Epithelial cell of proximal tubule (primary cell): ENCODE data around the gene CHPT1. TPM values are rescaled to one million over a fixed set of nuclear protein-coding genes. Genes with fewer than 3 reads are reported as not detected.

Source experiments
- DNase-seq: peaks from one replicate; pipeline ENCODE4 v3.0.0-alpha.2; 2011; ENCODE audit warnings: low read depth
- H3K4me3 ChIP-seq: 2 replicates; pipeline ENCODE4 v1.5.1; 2011; ENCODE audit warnings: low read depth, mild to moderate bottlenecking, low read length
- total RNA-seq: library from RNA; depleted of rRNA; stranded (reverse); fragments of >200 nt; gene quantifications from 2 replicates; pipeline ENCODE4 v1.2.3, GENCODE V29; 2015
- TF ChIP-seq, protein P1 (sequence below): conservative IDR thresholded peaks from 2 replicates; pipeline ENCODE4 v1.5.1; 2012; ENCODE audit warnings: low read depth, mild to moderate bottlenecking, low read length

The CHPT1 gene
- total RNA-seq, 1 donor from 2014 or later = 17.6 TPM

DNA sequence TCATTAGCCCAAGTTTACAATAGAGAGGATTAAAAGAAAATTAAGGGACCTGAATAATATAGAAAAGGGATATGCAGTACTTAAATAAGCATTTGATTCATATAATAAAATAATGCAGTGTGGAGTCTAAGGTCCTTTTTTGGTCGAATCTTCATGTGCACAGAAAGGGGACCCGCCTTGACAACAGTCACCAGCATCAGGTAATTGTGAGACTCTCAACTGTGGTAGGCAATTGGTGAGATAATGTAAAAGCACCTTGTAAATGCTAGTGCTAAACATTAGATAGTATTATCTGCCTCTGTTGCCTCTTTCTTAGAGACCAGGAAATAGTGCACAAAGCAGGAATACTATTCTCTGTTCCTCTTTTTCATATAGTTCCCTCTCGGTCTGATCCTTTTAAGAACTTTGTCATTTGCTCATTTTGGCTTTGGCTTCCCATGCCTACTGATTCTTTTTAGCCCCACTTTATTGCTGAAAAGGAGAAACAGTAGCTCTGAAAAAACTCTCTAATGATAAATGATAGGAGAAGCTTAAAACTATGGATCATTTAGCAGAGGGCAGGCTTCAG is 17.5 kb downstream of the CHPT1 start:
- DNase-seq = no peak
- TF ChIP-seq, protein P1, sequence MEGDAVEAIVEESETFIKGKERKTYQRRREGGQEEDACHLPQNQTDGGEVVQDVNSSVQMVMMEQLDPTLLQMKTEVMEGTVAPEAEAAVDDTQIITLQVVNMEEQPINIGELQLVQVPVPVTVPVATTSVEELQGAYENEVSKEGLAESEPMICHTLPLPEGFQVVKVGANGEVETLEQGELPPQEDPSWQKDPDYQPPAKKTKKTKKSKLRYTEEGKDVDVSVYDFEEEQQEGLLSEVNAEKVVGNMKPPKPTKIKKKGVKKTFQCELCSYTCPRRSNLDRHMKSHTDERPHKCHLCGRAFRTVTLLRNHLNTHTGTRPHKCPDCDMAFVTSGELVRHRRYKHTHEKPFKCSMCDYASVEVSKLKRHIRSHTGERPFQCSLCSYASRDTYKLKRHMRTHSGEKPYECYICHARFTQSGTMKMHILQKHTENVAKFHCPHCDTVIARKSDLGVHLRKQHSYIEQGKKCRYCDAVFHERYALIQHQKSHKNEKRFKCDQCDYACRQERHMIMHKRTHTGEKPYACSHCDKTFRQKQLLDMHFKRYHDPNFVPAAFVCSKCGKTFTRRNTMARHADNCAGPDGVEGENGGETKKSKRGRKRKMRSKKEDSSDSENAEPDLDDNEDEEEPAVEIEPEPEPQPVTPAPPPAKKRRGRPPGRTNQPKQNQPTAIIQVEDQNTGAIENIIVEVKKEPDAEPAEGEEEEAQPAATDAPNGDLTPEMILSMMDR = no peak
- H3K4me3 ChIP-seq = no peak overlapping the region

DNA sequence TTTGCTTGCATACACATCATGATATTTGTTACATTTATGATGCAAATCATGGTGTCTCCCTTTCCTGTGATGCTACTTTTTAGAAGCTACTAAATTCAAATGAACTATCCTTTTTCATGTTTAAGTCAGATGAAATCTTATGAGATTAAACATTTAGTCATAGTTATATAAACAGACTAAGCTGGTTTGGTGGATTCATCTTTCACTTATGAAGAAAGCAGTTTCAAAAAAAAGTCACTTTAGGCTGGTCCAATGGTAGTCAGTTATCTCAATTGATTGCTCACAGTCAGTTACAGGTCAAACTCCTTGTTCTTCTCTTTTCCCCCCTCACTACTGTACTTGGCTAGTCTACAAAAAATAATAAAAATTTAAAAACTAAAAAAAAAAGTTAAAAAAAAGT is 22.1 kb downstream of the CHPT1 start:
- no peak overlapping the region for H3K4me3 ChIP-seq
- no peak for DNase-seq
- TF ChIP-seq, protein P1 = no peak

DNA sequence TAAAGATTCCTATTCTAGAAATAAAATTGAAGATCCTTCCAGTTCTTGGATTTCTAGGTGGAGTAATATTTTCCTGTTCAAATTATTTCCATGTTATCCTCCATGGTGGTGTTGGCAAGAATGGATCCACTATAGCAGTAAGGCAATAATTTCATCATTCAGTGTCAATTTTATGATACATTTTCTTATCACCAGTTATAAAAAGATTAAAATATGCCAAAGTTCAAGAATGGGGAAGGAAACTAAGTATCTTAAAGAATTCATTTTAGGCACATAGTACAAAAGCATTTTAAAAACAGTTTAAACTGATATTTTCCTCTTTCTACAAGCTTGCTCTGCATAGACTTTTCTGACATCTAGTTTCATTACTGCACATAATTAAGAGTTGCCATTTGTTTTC is 22.7 kb downstream of the CHPT1 start:
- H3K4me3 ChIP-seq = no peak overlapping the region
- TF ChIP-seq, protein P1 = no peak
- DNase-seq = no peak

DNA sequence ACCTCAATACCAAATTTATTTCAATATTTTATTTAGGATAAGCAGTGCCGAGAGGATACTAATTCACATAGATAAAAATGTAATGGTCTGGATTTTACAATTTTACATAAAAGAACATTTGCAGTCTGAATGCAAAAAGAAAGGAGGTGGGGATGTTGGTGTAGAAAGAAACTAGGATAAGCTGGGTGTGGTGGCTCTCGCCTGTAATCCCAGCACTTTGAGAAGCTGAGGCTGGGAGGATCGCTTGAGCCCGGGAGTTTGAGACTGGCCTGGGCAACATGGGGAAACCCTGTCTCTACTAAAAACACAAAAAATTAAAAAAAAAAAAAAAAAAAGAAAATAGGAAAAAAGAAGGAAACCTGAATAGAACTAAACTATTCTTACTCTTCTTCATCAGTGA is 25.0 kb downstream of the CHPT1 start:
- DNase-seq = no peak
- TF ChIP-seq, protein P1 = no peak
- no peak overlapping the region for H3K4me3 ChIP-seq

DNA sequence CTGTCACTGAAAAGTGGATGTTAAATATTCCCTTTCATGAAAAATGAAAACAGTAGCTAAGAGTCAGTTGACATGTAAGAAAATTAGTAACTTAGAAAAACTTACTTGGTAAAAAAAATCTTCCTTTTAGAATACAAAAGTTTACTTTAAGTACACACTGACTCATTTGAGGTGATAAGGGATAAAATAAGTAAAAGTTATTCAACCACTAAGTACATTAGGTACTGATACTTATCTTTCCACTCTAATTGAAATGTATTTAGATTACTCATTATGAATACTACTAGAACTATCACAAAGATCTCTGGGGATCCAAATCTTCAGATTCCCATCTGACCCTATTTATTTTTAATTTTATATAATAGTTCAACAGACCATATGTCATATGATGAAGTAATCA is 29.7 kb downstream of the CHPT1 start:
- DNase-seq = no peak
- TF ChIP-seq, protein P1 = no peak
- no peak overlapping the region for H3K4me3 ChIP-seq

DNA sequence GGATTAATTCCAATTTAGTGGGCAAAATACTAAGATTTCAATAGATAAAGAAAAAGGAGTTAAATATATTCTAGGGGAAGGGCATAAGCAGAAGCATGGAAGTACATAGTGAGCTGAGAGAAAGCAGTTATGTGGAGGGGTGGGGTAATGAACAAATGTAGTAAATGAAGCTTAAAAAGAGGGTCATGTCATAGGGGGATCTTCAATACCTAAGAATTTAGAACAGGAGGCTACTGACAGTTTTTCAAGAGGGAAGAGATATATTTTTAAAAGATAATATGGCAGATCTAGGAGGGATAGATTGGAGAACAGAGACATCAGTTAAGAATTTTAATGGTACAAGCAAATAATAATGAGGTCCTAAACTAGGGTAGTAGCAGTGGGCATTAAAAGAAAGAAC is 32.4 kb downstream of the CHPT1 start:
- no peak for DNase-seq
- TF ChIP-seq, protein P1 = no peak
- H3K4me3 ChIP-seq = no peak overlapping the region

DNA sequence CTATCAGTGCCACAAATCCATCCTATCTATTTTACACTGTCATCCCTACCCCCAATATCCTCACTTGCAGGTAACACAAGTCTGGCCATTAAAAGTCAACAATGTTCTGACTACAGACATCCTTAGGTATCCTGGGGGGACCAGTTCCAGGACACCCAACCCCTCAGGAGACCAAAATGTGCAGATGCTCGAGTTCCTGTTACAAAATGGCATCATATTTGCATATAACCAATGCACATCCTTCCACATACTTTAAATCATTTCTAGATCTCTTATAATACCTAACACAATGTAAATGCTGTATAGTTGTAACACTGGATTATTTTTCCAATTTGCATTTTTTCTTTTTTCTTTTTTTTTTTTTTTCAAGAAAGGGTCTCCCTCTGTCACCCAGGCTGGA is 34.9 kb downstream of the CHPT1 start:
- no peak for DNase-seq
- no peak overlapping the region for H3K4me3 ChIP-seq
- TF ChIP-seq, protein P1 = no peak
